IMR-90 (cell line): ENCODE measurements around the gene ZNF726.

Experiments
- NFE2L2 ChIP-seq: fragments of 150-350 bp; IDR thresholded peaks from 2 replicates; pipeline ENCODE4 v1.6.1; 2016; ENCODE audit warnings: low read depth, mild to moderate bottlenecking, low read length
- TF ChIP-seq, protein P1 (sequence below): conservative IDR thresholded peaks from 2 replicates; pipeline ENCODE4 v1.5.1; 2012; ENCODE audit warnings: mild to moderate bottlenecking, low read depth, low read length, improper control_type of control experiment

GRCh38 chr19:23909222-23909621 is 5.5 kb upstream of the ZNF726 start:
- TF ChIP-seq, protein P1, sequence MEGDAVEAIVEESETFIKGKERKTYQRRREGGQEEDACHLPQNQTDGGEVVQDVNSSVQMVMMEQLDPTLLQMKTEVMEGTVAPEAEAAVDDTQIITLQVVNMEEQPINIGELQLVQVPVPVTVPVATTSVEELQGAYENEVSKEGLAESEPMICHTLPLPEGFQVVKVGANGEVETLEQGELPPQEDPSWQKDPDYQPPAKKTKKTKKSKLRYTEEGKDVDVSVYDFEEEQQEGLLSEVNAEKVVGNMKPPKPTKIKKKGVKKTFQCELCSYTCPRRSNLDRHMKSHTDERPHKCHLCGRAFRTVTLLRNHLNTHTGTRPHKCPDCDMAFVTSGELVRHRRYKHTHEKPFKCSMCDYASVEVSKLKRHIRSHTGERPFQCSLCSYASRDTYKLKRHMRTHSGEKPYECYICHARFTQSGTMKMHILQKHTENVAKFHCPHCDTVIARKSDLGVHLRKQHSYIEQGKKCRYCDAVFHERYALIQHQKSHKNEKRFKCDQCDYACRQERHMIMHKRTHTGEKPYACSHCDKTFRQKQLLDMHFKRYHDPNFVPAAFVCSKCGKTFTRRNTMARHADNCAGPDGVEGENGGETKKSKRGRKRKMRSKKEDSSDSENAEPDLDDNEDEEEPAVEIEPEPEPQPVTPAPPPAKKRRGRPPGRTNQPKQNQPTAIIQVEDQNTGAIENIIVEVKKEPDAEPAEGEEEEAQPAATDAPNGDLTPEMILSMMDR, result no peak
- no peak for TF ChIP-seq NFE2L2
